Endodermal cell (in vitro differentiated cells): ENCODE measurements around the gene TM9SF2. TPM values are rescaled to one million over a fixed set of nuclear protein-coding genes. Genes with fewer than 3 reads are reported as not detected.

Experiments used
- DNase-seq: peaks from one replicate; pipeline ENCODE4 v3.0.0-alpha.2; 2017
- H3K27ac ChIP-seq: 2 replicates; pipeline ENCODE4 v1.5.1; 2013; ENCODE audit warnings: mild to moderate bottlenecking, low read depth, low read length, moderate library complexity
- H3K27me3 ChIP-seq: 2 replicates; pipeline ENCODE4 v1.6.1; 2013; ENCODE audit warnings: mild to moderate bottlenecking, low read length, moderate library complexity; ENCODE audit not compliant: insufficient read depth, control insufficient read depth, poor library complexity, severe bottlenecking
- H3K36me3 ChIP-seq: 2 replicates; pipeline ENCODE4 v1.7.0; 2013; ENCODE audit warnings: mild to moderate bottlenecking, low read length, moderate library complexity; ENCODE audit not compliant: control insufficient read depth, insufficient read depth
- H3K4me1 ChIP-seq: one replicate; pipeline ENCODE4 v1.7.0; 2013; ENCODE audit warnings: low read length; ENCODE audit not compliant: control insufficient read depth, insufficient read depth
- H3K4me3 ChIP-seq: 2 replicates; pipeline ENCODE4 v1.5.1; 2013; ENCODE audit warnings: mild to moderate bottlenecking, low read length, moderate library complexity
- H3K9ac ChIP-seq: 2 replicates; pipeline ENCODE4 v1.6.1; 2013; ENCODE audit warnings: mild to moderate bottlenecking, low read length, moderate library complexity; ENCODE audit not compliant: poor library complexity, severe bottlenecking; ENCODE audit errors: extremely low read depth
- H3K9me3 ChIP-seq: 2 replicates; pipeline ENCODE4 v1.6.1; 2013; ENCODE audit warnings: mild to moderate bottlenecking, low read length, moderate library complexity; ENCODE audit not compliant: control insufficient read depth
- H3K27ac Mint-ChIP-seq: 2 replicates; pipeline ENCODE4 v1.8.0; 2020; ENCODE audit warnings: mixed read lengths
- H3K27me3 Mint-ChIP-seq: 2 replicates; pipeline ENCODE4 v1.8.0; 2021; ENCODE audit warnings: mild to moderate bottlenecking, mixed read lengths; ENCODE audit not compliant: insufficient read depth
- H3K36me3 Mint-ChIP-seq: 2 replicates; pipeline ENCODE4 v1.8.0; 2020; ENCODE audit warnings: low read depth, mixed read lengths
- H3K4me1 Mint-ChIP-seq: 2 replicates; pipeline ENCODE4 v1.8.0; 2020; ENCODE audit warnings: mixed read lengths
- H3K4me3 Mint-ChIP-seq: 2 replicates; pipeline ENCODE4 v1.8.0; 2020; ENCODE audit warnings: mild to moderate bottlenecking, moderate library complexity, mixed read lengths
- H3K9me3 Mint-ChIP-seq: 2 replicates; pipeline ENCODE4 v1.8.0; 2020; ENCODE audit warnings: mild to moderate bottlenecking, mixed read lengths
- WGBS, 2 experiments: methylation state at CpG; one replicate each; pipeline versions ENCODE4 v1.1.5 to v1.1.7; 2013; ENCODE audit warnings: missing lambda C conversion rate in 2 of 2, mixed read lengths in 1 of 2; ENCODE audit not compliant: insufficient coverage in 1 of 2, insufficient read length in 1 of 2; 5-methylcytosine and 5-hydroxymethylcytosine counted together
- total RNA-seq, 2 donors: library from RNA; stranded (reverse); fragmentation: NEBNext Ultra II Directional in 1 of 2; extraction: Animal tissue kit (Norgen Biotek cat#: 25700) in 1 of 2; gene quantifications; 2 replicates in 1 of 2; 3 replicates in 1 of 2; pipeline ENCODE4 v1.2.1, GENCODE V29; 2021
- TF ChIP-seq, protein P1 (sequence below): fragments of 200-600 bp; sonication (generic); conservative IDR thresholded peaks from 2 replicates; pipeline ENCODE4 v1.5.0; 2021; ENCODE audit warnings: antibody characterized with exemption, mild to moderate bottlenecking

The TM9SF2 gene
- total RNA-seq, 2 donors from 2014 or later = 88.4 to 99.3 TPM

DNA sequence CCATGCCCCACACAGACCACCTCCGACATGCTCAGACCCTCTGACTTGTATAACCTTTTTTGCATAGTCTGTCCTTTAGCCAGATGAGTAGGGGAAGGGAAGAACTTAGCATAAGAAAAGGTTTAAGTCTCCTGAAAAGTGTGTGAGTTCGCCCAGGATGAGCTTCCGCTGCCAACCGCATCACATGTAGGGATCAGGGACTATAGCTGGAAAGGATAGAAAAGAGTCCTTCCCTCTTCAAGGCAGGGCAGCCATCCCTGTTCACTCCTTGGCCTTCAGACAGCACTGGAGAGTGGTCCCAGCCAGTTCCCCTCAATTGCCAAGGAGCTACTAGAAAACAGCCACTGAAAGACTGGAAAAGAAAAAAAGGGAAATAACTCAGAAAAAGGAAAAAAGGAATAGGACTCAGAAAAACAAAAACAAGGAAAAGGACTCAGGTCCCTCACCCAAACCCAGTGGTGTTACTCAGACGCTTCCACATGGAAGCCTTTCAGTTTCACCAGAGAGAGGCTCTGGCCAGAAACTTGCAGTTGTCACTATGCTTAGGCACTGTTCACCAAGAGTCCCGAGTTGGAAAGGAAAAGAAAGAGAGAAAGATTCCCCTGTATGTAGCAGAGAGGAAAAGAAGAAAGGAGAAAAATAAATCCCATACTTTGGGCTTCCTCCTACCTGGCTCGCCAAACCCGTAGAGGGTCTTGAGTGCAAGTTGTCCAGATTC, 5.6 kb upstream of the TM9SF2 start:
- no peak overlapping the region for H3K27ac Mint-ChIP-seq
- peaks cover 3% of the 10 kb centered on the region for H3K27me3 Mint-ChIP-seq
- Histone ChIP-seq H3K27ac (no peak overlapping the region), H3K4me1 (no peaks in the 10 kb centered on the region), H3K9me3 (peaks cover 20% of the 10 kb centered on the region), H3K9ac (no peak overlapping the region), H3K27me3 (no peaks in the 10 kb centered on the region), H3K4me3 (no peak overlapping the region), H3K36me3 (no peaks in the 10 kb centered on the region)
- peaks cover 62% of the 10 kb centered on the region for H3K9me3 Mint-ChIP-seq
- WGBS, 2 experiments = 72 to 79% methylated on average over 6 to 8 of the region's 8 CpGs
- H3K4me1 Mint-ChIP-seq = peaks cover 11% of the 10 kb centered on the region
- H3K36me3 Mint-ChIP-seq = peaks cover 4% of the 10 kb centered on the region
- H3K4me3 Mint-ChIP-seq = no peak overlapping the region
- DNase-seq = no peak
- TF ChIP-seq, protein P1, sequence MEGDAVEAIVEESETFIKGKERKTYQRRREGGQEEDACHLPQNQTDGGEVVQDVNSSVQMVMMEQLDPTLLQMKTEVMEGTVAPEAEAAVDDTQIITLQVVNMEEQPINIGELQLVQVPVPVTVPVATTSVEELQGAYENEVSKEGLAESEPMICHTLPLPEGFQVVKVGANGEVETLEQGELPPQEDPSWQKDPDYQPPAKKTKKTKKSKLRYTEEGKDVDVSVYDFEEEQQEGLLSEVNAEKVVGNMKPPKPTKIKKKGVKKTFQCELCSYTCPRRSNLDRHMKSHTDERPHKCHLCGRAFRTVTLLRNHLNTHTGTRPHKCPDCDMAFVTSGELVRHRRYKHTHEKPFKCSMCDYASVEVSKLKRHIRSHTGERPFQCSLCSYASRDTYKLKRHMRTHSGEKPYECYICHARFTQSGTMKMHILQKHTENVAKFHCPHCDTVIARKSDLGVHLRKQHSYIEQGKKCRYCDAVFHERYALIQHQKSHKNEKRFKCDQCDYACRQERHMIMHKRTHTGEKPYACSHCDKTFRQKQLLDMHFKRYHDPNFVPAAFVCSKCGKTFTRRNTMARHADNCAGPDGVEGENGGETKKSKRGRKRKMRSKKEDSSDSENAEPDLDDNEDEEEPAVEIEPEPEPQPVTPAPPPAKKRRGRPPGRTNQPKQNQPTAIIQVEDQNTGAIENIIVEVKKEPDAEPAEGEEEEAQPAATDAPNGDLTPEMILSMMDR = no peak

GRCh38 chr13:99496184-99497142, 4.8 kb upstream of the TM9SF2 start:
- H3K36me3 Mint-ChIP-seq = peaks cover 4% of the 10 kb centered on the region
- Histone ChIP-seq H3K4me3 (no peak overlapping the region), H3K27ac (no peak overlapping the region), H3K27me3 (no peaks in the 10 kb centered on the region), H3K36me3 (no peaks in the 10 kb centered on the region), H3K4me1 (no peaks in the 10 kb centered on the region), H3K9me3 (peaks cover 20% of the 10 kb centered on the region), H3K9ac (no peak overlapping the region)
- peaks cover 58% of the 10 kb centered on the region for H3K9me3 Mint-ChIP-seq
- H3K27ac Mint-ChIP-seq = no peak overlapping the region
- TF ChIP-seq, protein P1 = no peak
- H3K27me3 Mint-ChIP-seq = peaks cover 3% of the 10 kb centered on the region
- WGBS, 2 experiments = 93% methylated on average over 11 to 12 of the region's 12 CpGs
- DNase-seq = no peak
- peaks cover 13% of the 10 kb centered on the region for H3K4me1 Mint-ChIP-seq
- no peak overlapping the region for H3K4me3 Mint-ChIP-seq

DNA sequence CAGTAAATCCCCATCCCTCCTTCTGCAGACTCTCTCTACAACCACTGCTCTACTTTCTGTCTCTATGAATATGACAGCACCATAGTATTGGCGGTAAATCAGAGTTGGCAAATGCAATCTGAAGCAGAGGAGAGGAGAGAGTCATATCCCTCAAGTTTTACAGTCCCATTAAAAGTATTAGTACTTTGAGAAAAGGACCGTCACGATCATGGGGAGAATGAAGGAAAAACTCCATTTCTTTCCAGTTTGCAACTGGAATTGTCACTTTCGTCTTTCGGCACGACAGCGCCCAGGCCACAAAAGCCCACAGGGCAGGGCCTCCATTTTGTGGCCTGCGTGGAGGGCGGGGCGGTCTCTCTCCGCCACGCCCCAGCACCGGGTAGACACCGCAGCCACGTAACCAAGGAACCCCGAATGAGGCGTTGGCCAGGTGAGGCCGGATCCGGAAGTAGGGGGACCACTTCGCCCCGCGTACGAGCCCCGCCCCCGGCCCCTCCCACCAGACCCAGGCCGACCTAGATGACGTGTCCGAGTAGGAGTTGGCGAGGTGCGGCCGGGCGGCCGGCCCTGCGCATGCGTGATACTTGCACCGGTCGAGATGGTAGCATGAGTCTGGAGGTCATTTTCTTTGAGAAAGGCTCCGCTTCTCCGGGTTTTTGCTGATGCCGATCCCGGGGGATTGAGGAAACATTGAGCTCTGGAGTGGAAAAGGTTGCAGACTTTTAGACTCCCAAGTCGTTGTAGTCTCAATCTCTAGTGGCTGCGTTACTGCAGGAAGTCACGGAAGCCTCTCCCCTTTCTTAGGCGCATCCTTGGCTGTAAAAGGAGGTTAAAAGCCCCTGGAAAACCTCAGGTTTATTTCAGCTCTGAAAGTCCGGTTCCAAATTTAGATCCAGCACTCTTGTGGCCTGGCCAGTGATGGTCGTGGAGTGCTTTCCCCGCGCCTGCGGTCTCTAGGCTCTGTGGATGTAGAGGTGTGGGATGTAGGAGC, 2.8 kb upstream of the TM9SF2 start:
- H3K4me1 ChIP-seq = peaks cover 5% of the 10 kb centered on the region
- Mint-ChIP-seq H3K27me3 (no peaks in the 10 kb centered on the region), H3K4me1 (peaks cover 22% of the 10 kb centered on the region), H3K4me3 (peak overlapping the region; percentile 79), H3K36me3 (peaks cover 4% of the 10 kb centered on the region), H3K27ac (peak overlapping the region; percentile 96), H3K9me3 (peaks cover 41% of the 10 kb centered on the region)
- H3K9ac ChIP-seq = peak overlapping the region; percentile 78
- H3K27me3 ChIP-seq = no peaks in the 10 kb centered on the region
- peak overlapping the region; percentile 74 for H3K27ac ChIP-seq
- no peaks in the 10 kb centered on the region for H3K36me3 ChIP-seq
- peaks cover 8% of the 10 kb centered on the region for H3K9me3 ChIP-seq
- DNase-seq = peak; percentile 100
- WGBS, 2 experiments = 18 to 41% methylated on average over 34 to 50 of the region's 50 CpGs
- TF ChIP-seq, protein P1 = no peak
- H3K4me3 ChIP-seq = peak overlapping the region; percentile 86
